Measurements from ENCODE around the gene ZSWIM8.
"Not testable (repeated sequence)": the region's sequence is repeated elsewhere in the genome, so short reads cannot be mapped to it uniquely, and the experiment has no call there.

Gene ZSWIM8, protein sequence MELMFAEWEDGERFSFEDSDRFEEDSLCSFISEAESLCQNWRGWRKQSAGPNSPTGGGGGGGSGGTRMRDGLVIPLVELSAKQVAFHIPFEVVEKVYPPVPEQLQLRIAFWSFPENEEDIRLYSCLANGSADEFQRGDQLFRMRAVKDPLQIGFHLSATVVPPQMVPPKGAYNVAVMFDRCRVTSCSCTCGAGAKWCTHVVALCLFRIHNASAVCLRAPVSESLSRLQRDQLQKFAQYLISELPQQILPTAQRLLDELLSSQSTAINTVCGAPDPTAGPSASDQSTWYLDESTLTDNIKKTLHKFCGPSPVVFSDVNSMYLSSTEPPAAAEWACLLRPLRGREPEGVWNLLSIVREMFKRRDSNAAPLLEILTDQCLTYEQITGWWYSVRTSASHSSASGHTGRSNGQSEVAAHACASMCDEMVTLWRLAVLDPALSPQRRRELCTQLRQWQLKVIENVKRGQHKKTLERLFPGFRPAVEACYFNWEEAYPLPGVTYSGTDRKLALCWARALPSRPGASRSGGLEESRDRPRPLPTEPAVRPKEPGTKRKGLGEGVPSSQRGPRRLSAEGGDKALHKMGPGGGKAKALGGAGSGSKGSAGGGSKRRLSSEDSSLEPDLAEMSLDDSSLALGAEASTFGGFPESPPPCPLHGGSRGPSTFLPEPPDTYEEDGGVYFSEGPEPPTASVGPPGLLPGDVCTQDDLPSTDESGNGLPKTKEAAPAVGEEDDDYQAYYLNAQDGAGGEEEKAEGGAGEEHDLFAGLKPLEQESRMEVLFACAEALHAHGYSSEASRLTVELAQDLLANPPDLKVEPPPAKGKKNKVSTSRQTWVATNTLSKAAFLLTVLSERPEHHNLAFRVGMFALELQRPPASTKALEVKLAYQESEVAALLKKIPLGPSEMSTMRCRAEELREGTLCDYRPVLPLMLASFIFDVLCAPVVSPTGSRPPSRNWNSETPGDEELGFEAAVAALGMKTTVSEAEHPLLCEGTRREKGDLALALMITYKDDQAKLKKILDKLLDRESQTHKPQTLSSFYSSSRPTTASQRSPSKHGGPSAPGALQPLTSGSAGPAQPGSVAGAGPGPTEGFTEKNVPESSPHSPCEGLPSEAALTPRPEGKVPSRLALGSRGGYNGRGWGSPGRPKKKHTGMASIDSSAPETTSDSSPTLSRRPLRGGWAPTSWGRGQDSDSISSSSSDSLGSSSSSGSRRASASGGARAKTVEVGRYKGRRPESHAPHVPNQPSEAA (N-terminal part only)

GRCh38 chr10:73785211-73785720, at the start of gene ZSWIM8:
ZSWIM8 (plus strand) TSS chr10:73785606; CDS start chr10:73785879, 273 bp downstream.
- peak; percentile 97 for DNase-seq
- in situ Hi-C loops (cut with HindIII; ENCODE audit: low pct_ligation_motif_present, low pct_unique_long_range_greater_than_20kb, low sequenced_read_pairs): no loop called here

DNA sequence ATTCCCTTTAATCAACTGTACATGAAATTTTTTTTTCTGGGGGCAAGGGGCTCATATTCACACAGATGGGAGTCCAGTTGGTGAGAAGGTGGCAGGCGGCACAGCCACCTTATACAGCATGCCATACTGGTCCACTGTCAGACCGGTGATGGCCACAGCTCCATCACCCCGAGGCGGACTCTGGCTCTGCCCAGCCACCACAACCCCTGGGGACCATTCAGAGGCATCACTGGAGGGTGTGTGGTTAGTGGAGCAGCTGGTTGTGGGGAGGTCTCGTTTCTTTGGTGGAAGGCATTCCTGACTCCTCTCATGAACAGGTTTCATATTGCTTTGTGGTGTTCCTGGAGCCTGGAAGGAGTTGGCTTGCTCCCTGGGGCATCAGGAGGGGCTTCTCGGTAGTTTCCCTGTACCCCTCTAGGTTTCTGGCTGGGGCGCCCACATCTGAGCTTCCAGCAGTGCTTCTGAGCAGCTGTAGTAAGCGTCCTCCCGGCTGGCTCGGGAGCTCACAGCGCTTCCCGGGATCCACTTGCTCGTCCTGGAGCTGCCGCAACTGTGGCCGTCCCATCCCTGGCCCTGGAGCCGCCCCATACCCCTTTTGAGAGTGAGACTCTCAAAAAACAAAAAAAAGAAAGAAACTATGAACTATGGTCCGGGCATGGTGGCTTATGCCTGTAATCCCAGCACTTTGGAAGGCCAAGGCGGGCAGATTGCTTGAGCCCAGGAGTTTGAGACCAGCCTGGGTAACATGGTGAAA, 44.7 kb upstream of the ZSWIM8 start:
- in situ Hi-C loops (cut with HindIII; ENCODE audit: low pct_ligation_motif_present, low pct_unique_long_range_greater_than_20kb, low sequenced_read_pairs); DNase-seq: not testable (repeated sequence)

DNA sequence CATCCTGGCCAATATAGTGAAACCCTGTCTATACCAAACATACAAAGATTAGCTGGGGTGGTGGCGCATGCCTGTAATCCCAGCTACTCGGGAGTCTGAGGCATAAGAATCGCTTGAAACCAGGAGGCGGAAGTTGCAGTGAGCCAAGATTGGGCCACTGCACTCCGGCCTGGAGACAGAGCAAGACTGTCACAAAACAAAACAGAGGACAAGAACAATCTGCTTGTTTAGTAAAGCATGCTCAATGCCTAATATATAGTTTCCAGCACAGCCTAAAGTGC, 43.0 kb upstream of the ZSWIM8 start:
- in situ Hi-C loops (cut with HindIII; ENCODE audit: low pct_ligation_motif_present, low pct_unique_long_range_greater_than_20kb, low sequenced_read_pairs): no loop called here
- DNase-seq: no peak

GRCh38 chr10:73743327-73743904, 42.0 kb upstream of the ZSWIM8 start:
- in situ Hi-C loops (cut with HindIII; ENCODE audit: low pct_ligation_motif_present, low pct_unique_long_range_greater_than_20kb, low sequenced_read_pairs): no loop called here

DNA sequence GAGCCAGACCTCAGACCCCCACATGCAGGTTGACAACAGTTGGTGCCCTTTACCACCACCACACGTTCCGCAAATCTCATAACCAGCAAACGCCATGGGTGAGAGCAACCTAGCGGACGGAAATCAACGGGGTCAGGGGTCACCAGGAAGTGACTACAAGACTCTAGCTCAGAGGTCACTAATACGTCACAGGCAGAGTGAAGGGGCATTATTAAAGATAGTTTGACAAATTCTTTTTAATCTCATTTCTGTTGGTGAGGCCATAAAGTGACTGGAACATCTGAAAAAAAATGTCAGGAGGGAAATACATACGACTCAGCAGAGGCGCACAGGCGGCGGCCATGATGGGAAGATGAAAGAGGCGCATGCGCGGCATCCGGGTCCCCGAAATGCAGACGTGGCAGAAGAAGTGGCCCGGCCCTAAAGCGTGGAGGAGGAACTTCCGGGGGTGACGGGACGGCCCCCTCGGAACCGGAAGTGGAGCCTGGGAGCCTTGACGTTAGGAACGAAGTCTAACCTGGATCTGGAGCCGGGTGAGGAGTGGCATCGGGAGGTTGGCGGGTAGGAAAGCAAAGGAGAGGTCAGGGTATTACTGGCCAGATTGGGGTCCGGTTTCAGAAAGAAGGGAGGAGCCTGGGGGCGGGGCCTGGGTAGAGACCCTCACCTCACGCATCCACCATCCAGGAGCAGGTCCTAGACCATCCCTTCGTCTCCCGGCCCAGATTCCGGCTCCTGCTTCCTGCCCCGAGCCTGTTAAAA, 41.3 kb upstream of the ZSWIM8 start, which contains the start of gene SEC24C:
SEC24C (plus strand) TSS at position 468 of the 759 bp plus-strand sequence. CDS start 2,461 bp downstream, outside the sequence.
- in situ Hi-C loops (cut with HindIII; ENCODE audit: low pct_ligation_motif_present, low pct_unique_long_range_greater_than_20kb, low sequenced_read_pairs): no loop called here

More at GRCh38 chr10:73743327-73743904, 42.0 kb upstream of the ZSWIM8 start:
- no peak for DNase-seq

DNA sequence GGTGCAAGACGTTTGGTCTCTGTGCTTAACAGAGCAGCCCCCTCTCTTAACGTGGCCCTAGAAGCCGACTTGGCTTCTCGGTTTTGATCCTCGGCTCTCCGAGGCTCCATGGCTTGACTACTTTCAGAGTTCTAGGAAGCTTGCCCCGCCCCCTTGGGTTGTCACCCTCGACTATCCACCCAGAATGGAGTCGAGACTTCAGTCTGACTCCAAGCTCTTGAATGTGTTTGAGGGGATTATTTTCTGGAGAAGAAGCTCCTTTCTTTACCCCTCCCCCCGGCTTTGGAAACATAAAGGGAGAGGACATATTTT, 40.8 kb upstream of the ZSWIM8 start:
- in situ Hi-C loops (cut with HindIII; ENCODE audit: low pct_ligation_motif_present, low pct_unique_long_range_greater_than_20kb, low sequenced_read_pairs): no loop called here
- peak; percentile 78 for DNase-seq

More for the DNA sequence above, 41.3 kb upstream of the ZSWIM8 start, which contains the start of gene SEC24C:
- DNase-seq: peak; percentile 97

DNA sequence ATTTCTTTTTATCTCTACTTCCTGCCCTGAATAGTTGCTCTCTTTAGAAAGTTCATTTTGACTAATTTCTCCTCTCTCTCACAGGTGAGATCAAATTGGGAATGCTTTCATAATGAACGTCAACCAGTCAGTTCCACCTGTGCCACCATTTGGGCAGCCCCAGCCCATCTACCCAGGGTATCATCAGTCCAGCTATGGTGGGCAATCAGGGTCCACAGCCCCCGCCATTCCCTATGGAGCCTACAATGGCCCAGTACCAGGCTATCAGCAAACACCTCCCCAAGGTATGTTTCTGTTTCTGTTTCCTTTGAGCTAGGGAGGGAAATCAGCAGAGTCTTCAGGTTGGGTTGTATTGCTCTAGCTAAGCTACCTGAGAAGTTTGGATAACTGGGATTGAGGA, 38.7 kb upstream of the ZSWIM8 start:
- DNase-seq: no peak

GRCh38 chr10:73750819-73751218, 34.6 kb upstream of the ZSWIM8 start:
- DNase-seq: no peak
- in situ Hi-C loops (cut with HindIII; ENCODE audit: low pct_ligation_motif_present, low pct_unique_long_range_greater_than_20kb, low sequenced_read_pairs): no loop called here

More for the DNA sequence above, 38.7 kb upstream of the ZSWIM8 start:
- in situ Hi-C loops (cut with HindIII; ENCODE audit: low pct_ligation_motif_present, low pct_unique_long_range_greater_than_20kb, low sequenced_read_pairs): no loop called here

DNA sequence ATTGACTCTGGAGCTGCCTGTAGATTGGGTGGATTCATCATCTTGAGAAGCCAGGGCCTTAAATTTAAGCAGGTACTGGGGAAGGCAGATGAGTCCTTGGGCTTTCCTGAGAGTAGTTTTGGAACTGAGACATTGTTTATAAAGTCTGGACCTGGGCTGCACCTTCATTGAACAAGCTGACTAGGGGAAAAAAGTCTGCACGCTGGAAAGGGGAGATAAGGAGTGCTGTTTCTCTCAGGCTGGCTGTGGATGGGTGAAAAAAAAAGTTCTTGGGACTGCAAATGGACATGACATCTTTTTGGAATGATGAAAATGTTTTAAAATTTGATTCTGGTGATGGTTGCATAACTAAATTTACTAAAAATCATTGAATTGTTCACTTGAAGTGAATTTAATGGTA, 29.2 kb upstream of the ZSWIM8 start:
- in situ Hi-C loops (cut with HindIII; ENCODE audit: low pct_ligation_motif_present, low pct_unique_long_range_greater_than_20kb, low sequenced_read_pairs): no loop called here
- DNase-seq: no peak

DNA sequence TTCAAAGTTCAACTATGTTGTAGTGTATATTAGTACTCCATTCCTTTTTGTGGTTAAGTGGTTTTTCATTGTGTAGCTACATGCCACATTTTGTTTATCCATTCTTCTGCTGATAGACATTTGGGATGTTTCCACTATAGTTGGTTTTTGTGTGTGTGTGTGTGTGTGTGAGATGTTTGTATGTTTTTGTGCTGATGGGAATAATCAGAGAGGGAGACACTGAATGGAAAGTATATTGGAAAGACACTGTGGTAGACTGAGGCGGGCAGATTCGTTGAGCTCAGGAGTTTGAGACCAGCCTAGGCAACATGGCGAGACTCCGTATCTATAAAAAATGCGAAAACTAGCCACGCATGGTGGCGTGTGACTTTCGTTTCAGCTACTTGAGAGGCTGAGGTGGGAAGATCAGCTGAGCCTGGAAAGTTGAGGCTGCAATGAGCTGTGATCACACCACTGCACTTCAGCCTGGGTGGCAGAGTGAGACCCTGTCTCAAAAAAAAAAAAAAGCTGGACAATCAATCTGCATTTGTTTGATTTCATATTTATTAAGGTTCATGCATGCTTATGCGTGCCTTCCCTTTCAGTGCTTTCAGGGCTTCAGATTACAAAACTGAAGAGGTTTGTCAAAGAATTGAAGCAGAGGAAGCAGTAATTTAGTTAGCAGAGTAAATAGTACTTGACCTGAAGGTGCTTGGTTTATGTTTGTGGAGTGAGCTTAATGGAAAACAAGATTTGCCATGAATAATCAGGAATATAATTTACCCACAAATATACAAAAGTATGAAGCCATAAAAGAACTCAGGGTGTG, 26.5 kb upstream of the ZSWIM8 start:
- in situ Hi-C loops (cut with HindIII; ENCODE audit: low pct_ligation_motif_present, low pct_unique_long_range_greater_than_20kb, low sequenced_read_pairs): no loop called here
- no peak for DNase-seq

- in situ Hi-C loops (cut with HindIII; ENCODE audit: low pct_ligation_motif_present, low pct_unique_long_range_greater_than_20kb, low sequenced_read_pairs): no loop called here
- no peak for DNase-seq
Observed at GRCh38 chr10:73759512-73760115, 25.8 kb upstream of the ZSWIM8 start.

- DNase-seq: no peak
- in situ Hi-C loops (cut with HindIII; ENCODE audit: low pct_ligation_motif_present, low pct_unique_long_range_greater_than_20kb, low sequenced_read_pairs): no loop called here
Observed at GRCh38 chr10:73761781-73762180, 23.6 kb upstream of the ZSWIM8 start.

GRCh38 chr10:73762915-73763314, 22.5 kb upstream of the ZSWIM8 start:
- DNase-seq: no peak
- in situ Hi-C loops (cut with HindIII; ENCODE audit: low pct_ligation_motif_present, low pct_unique_long_range_greater_than_20kb, low sequenced_read_pairs): no loop called here

GRCh38 chr10:73763343-73763742, 22.1 kb upstream of the ZSWIM8 start:
- in situ Hi-C loops (cut with HindIII; ENCODE audit: low pct_ligation_motif_present, low pct_unique_long_range_greater_than_20kb, low sequenced_read_pairs): no loop called here
- DNase-seq: no peak

GRCh38 chr10:73765066-73765465, 20.3 kb upstream of the ZSWIM8 start:
- in situ Hi-C loops (cut with HindIII; ENCODE audit: low pct_ligation_motif_present, low pct_unique_long_range_greater_than_20kb, low sequenced_read_pairs): no loop called here
- no peak for DNase-seq

DNA sequence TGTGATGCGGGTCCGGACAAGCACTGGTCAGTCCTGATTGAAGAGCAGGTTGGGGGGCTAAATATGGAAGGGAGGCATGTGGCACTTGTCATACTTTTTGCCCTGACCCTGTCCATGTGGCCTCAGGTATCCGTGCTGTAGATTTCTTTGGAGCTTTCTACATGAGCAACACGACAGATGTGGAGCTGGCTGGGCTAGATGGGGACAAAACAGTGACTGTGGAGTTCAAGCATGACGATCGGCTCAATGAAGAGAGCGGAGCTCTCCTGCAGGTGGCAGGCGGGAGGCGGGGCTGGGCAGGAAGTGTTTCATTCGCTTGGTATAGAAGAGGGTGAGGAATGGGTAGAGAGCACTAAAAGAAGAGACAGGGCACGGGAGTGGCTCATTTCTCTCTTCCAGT, 16.5 kb upstream of the ZSWIM8 start:
- in situ Hi-C loops (cut with HindIII; ENCODE audit: low pct_ligation_motif_present, low pct_unique_long_range_greater_than_20kb, low sequenced_read_pairs): no loop called here
- no peak for DNase-seq
